ENCODE measurements around the gene MBD2.

The MBD2 gene

DNA sequence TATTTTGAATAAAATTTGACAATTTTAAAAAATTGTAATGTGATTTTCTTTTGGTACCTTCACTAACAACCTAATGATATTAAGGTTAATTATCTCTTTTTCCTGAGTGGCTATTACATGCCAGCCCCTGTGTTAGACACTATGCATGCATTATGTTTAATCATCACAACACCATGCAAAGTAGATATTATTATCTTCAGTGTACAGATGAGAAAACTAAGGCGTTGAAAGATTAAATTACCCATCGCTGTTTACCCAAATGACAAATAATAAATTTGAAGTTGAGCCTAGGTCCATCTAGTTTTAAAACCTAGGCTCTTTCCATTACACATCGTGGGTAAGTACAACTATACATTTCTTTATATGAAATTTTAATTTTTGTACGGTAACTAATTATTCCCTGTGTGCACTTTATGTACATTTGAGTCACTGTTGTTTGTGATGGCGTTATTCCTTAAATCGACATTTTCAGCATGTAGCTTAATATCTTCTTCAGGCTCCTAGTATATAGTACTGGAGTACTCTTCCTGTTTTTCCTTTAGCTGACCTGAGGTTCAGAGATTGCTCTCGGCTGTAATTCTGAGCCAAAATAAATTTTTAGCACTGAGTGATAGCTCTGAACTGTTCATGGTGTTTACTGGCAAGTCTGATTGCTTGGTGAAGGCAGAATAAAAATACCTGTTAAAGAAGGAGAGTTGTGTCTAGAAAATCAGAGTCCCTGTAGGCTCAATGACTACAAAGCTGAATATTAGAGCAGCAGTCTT lies 13.9 kb upstream of the MBD2 start:
- no peak for ATAC-seq
- TF ChIP-seq, protein P1, sequence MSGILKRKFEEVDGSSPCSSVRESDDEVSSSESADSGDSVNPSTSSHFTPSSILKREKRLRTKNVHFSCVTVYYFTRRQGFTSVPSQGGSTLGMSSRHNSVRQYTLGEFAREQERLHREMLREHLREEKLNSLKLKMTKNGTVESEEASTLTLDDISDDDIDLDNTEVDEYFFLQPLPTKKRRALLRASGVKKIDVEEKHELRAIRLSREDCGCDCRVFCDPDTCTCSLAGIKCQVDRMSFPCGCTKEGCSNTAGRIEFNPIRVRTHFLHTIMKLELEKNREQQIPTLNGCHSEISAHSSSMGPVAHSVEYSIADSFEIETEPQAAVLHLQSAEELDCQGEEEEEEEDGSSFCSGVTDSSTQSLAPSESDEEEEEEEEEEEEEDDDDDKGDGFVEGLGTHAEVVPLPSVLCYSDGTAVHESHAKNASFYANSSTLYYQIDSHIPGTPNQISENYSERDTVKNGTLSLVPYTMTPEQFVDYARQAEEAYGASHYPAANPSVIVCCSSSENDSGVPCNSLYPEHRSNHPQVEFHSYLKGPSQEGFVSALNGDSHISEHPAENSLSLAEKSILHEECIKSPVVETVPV (CRISPR knock-in tag; IDR thresholded peaks at IDR 0.05) = no peak
- TF ChIP-seq RARB (CRISPR knock-in tag; IDR thresholded peaks at IDR 0.05) (no peak), SNAI2 (CRISPR knock-in tag; IDR thresholded peaks at IDR 0.05) (no peak), PPARA (CRISPR knock-in tag; IDR thresholded peaks at IDR 0.05; ENCODE audit: borderline replicate concordance) (no peak), ESRRG (CRISPR knock-in tag; IDR thresholded peaks at IDR 0.05) (no peak), ZC3H10 (CRISPR knock-in tag; IDR thresholded peaks at IDR 0.05) (no peak), TCF4 (CRISPR knock-in tag; IDR thresholded peaks at IDR 0.05; ENCODE audit: borderline replicate concordance) (no peak), CSDC2 (CRISPR knock-in tag; IDR thresholded peaks at IDR 0.05) (no peak), ZNF8 (CRISPR knock-in tag; IDR thresholded peaks at IDR 0.05) (no peak)
- TF ChIP-seq, protein P2, sequence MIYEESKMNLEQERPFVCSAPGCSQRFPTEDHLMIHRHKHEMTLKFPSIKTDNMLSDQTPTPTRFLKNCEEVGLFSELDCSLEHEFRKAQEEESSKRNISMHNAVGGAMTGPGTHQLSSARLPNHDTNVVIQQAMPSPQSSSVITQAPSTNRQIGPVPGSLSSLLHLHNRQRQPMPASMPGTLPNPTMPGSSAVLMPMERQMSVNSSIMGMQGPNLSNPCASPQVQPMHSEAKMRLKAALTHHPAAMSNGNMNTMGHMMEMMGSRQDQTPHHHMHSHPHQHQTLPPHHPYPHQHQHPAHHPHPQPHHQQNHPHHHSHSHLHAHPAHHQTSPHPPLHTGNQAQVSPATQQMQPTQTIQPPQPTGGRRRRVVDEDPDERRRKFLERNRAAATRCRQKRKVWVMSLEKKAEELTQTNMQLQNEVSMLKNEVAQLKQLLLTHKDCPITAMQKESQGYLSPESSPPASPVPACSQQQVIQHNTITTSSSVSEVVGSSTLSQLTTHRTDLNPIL (CRISPR knock-in tag; IDR thresholded peaks at IDR 0.05; ENCODE audit: low read depth) = no peak
- TF ChIP-seq, protein P3, sequence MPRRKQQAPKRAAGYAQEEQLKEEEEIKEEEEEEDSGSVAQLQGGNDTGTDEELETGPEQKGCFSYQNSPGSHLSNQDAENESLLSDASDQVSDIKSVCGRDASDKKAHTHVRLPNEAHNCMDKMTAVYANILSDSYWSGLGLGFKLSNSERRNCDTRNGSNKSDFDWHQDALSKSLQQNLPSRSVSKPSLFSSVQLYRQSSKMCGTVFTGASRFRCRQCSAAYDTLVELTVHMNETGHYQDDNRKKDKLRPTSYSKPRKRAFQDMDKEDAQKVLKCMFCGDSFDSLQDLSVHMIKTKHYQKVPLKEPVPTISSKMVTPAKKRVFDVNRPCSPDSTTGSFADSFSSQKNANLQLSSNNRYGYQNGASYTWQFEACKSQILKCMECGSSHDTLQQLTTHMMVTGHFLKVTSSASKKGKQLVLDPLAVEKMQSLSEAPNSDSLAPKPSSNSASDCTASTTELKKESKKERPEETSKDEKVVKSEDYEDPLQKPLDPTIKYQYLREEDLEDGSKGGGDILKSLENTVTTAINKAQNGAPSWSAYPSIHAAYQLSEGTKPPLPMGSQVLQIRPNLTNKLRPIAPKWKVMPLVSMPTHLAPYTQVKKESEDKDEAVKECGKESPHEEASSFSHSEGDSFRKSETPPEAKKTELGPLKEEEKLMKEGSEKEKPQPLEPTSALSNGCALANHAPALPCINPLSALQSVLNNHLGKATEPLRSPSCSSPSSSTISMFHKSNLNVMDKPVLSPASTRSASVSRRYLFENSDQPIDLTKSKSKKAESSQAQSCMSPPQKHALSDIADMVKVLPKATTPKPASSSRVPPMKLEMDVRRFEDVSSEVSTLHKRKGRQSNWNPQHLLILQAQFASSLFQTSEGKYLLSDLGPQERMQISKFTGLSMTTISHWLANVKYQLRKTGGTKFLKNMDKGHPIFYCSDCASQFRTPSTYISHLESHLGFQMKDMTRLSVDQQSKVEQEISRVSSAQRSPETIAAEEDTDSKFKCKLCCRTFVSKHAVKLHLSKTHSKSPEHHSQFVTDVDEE (CRISPR knock-in tag; IDR thresholded peaks at IDR 0.05) = no peak
- TF ChIP-seq, protein P4, sequence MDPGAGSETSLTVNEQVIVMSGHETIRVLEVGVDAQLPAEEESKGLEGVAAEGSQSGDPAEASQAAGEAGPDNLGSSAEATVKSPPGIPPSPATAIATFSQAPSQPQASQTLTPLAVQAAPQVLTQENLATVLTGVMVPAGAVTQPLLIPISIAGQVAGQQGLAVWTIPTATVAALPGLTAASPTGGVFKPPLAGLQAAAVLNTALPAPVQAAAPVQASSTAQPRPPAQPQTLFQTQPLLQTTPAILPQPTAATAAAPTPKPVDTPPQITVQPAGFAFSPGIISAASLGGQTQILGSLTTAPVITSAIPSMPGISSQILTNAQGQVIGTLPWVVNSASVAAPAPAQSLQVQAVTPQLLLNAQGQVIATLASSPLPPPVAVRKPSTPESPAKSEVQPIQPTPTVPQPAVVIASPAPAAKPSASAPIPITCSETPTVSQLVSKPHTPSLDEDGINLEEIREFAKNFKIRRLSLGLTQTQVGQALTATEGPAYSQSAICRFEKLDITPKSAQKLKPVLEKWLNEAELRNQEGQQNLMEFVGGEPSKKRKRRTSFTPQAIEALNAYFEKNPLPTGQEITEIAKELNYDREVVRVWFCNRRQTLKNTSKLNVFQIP (CRISPR knock-in tag; IDR thresholded peaks at IDR 0.05; ENCODE audit: borderline replicate concordance, low read depth) = no peak

DNA sequence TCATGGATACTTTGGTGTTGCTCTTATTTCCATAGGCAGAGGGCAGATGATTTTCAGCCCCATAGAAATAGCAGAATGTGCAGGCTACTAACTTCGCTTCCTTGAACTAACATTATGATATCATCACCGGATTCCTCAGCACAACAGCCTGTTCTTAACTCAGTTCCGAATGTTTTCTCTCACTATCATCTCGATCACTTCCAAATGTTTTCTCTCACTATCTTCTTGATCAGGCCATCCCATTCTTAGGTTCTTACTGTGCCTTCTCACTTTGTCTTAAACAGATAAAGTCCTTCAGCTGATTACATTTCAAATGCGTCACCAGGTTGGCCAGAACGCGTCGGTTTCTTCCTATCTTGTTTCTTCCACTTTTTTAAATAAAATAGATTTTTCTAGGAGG lies 11.4 kb upstream of the MBD2 start:
- ATAC-seq = no peak
- TF ChIP-seq, protein P4 (CRISPR knock-in tag; IDR thresholded peaks at IDR 0.05; ENCODE audit: borderline replicate concordance, low read depth) = no peak
- TF ChIP-seq, protein P2 (CRISPR knock-in tag; IDR thresholded peaks at IDR 0.05; ENCODE audit: low read depth) = no peak
- TF ChIP-seq GLIS3 (CRISPR knock-in tag; IDR thresholded peaks at IDR 0.05) (no peak), ZFP30 (CRISPR knock-in tag; IDR thresholded peaks at IDR 0.05) (no peak), ZFP3 (CRISPR knock-in tag; IDR thresholded peaks at IDR 0.05) (no peak), CSDC2 (CRISPR knock-in tag; IDR thresholded peaks at IDR 0.05) (no peak), PPARA (CRISPR knock-in tag; IDR thresholded peaks at IDR 0.05; ENCODE audit: borderline replicate concordance) (no peak), ZNF565 (CRISPR knock-in tag; conservative IDR thresholded peaks at IDR 0.05; ENCODE audit: low read depth) (no peak), ESRRG (CRISPR knock-in tag; IDR thresholded peaks at IDR 0.05) (no peak), ARNTL (CRISPR knock-in tag; IDR thresholded peaks at IDR 0.05; ENCODE audit: borderline replicate concordance, low read depth) (no peak)
- TF ChIP-seq, protein P5, sequence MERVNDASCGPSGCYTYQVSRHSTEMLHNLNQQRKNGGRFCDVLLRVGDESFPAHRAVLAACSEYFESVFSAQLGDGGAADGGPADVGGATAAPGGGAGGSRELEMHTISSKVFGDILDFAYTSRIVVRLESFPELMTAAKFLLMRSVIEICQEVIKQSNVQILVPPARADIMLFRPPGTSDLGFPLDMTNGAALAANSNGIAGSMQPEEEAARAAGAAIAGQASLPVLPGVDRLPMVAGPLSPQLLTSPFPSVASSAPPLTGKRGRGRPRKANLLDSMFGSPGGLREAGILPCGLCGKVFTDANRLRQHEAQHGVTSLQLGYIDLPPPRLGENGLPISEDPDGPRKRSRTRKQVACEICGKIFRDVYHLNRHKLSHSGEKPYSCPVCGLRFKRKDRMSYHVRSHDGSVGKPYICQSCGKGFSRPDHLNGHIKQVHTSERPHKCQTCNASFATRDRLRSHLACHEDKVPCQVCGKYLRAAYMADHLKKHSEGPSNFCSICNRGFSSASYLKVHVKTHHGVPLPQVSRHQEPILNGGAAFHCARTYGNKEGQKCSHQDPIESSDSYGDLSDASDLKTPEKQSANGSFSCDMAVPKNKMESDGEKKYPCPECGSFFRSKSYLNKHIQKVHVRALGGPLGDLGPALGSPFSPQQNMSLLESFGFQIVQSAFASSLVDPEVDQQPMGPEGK (CRISPR knock-in tag; IDR thresholded peaks at IDR 0.05; ENCODE audit: borderline replicate concordance) = no peak

Data from SK-N-SH treated with all-trans-retinoic acid at 6 μM for 48 hours (cell line).